MM.1S (cell line): ENCODE measurements around the gene UFC1.
A peak's percentile ranks its signal among the peaks of the same experiment; 100 is the strongest.

ENCODE experiments used
- DNase-seq: peaks from one replicate; pipeline ENCODE4 v3.0.0-alpha.2; 2015
- H2AFZ ChIP-seq: fragments of 300-600 bp; sonication (generic); 2 replicates; pipeline ENCODE4 v1.6.0; 2016; ENCODE audit warnings: antibody characterized with exemption, low read length
- H3F3A ChIP-seq: fragments of 300-600 bp; sonication (generic); 2 replicates; pipeline ENCODE4 v1.6.1; 2016; ENCODE audit warnings: mild to moderate bottlenecking, antibody characterized with exemption, low read length, moderate library complexity, mixed read lengths; ENCODE audit not compliant: insufficient read depth
- H3K27ac ChIP-seq: fragments of 300-600 bp; sonication (generic); 2 replicates; pipeline ENCODE4 v1.5.1; 2016; ENCODE audit warnings: mild to moderate bottlenecking, low read length
- H3K27me3 ChIP-seq: fragments of 300-600 bp; sonication (generic); replicated peaks from 2 replicates; pipeline ENCODE4 v1.6.0; 2016; ENCODE audit warnings: low read length; ENCODE audit not compliant: insufficient read depth
- H3K36me3 ChIP-seq: fragments of 300-600 bp; sonication (generic); replicated peaks from 2 replicates; pipeline ENCODE4 v1.6.1; 2016; ENCODE audit warnings: mild to moderate bottlenecking, low read length, mixed read lengths; ENCODE audit not compliant: insufficient read depth
- H3K4me1 ChIP-seq: fragments of 300-600 bp; sonication (generic); 2 replicates; pipeline ENCODE4 v1.6.1; 2016; ENCODE audit warnings: low read length, mixed read lengths
- H3K4me2 ChIP-seq: fragments of 300-600 bp; sonication (generic); 2 replicates; pipeline ENCODE4 v1.6.0; 2016; ENCODE audit warnings: low read depth, low read length
- H3K4me3 ChIP-seq: fragments of 300-600 bp; sonication (generic); 2 replicates; pipeline ENCODE4 v1.5.1; 2016; ENCODE audit warnings: low read length, mixed read lengths
- H3K79me2 ChIP-seq: fragments of 300-600 bp; sonication (generic); 2 replicates; pipeline ENCODE4 v1.6.1; 2016; ENCODE audit warnings: mixed run types, low read length, mixed read lengths
- H3K9ac ChIP-seq: fragments of 300-600 bp; sonication (generic); 2 replicates; pipeline ENCODE4 v1.6.1; 2016; ENCODE audit warnings: low read length, mixed read lengths
- H3K9me2 ChIP-seq: fragments of 300-600 bp; sonication (generic); replicated peaks from 2 replicates; pipeline ENCODE4 v1.6.1; 2016; ENCODE audit warnings: mild to moderate bottlenecking, low read length, mixed read lengths; ENCODE audit not compliant: insufficient read depth
- H3K9me3 ChIP-seq: fragments of 300-600 bp; sonication (generic); replicated peaks from 2 replicates; pipeline ENCODE4 v1.6.1; 2016; ENCODE audit warnings: mild to moderate bottlenecking, low read length, mixed read lengths; ENCODE audit not compliant: insufficient read depth
- H4K20me1 ChIP-seq: fragments of 300-600 bp; sonication (generic); 2 replicates; pipeline ENCODE4 v1.6.1; 2016; ENCODE audit warnings: mild to moderate bottlenecking, low read length, moderate library complexity, mixed read lengths; ENCODE audit not compliant: insufficient read depth
- EZH2 ChIP-seq: fragments of 300-600 bp; sonication (generic); optimal IDR thresholded peaks from 2 replicates; pipeline ENCODE3; 2017; ENCODE audit warnings: low read depth, mild to moderate bottlenecking, antibody characterized with exemption, low read length, mixed read lengths
- EZH2phosphoT487 ChIP-seq: fragments of 300-600 bp; sonication (generic); IDR thresholded peaks from 2 replicates; pipeline ENCODE4 v1.6.1; 2018; ENCODE audit warnings: antibody characterized with exemption, low read length
- TF ChIP-seq, protein P1 (sequence below): fragments of 300-600 bp; sonication (generic); IDR thresholded peaks from 2 replicates; pipeline ENCODE4 v1.5.1; 2016; ENCODE audit warnings: antibody characterized with exemption, low read length, mixed read lengths

The UFC1 gene

DNA sequence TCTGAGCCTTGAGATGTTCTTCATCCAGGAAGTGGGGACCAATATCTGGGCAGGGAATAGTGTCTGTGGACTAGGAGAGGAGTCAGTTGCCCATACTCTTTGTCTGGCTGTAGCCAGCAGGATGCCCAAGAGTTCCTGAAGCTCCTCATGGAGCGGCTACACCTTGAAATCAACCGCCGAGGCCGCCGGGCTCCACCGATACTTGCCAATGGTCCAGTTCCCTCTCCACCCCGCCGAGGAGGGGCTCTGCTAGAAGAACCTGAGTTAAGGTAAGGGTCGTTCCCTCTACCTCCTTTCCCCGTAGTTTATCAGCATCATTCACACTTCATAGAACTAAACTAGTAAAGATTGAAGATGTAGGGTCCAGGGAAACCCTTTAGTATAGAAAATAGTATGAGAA, 9.0 kb downstream of the UFC1 start:
- Histone ChIP-seq H3K4me1 (peaks cover 28% of the 10 kb centered on the region), H3K4me2 (no peak overlapping the region), H3K79me2 (peaks cover 27% of the 10 kb centered on the region), H3F3A (peaks cover 24% of the 10 kb centered on the region), H3K9ac (no peak overlapping the region), H3K27ac (no peak overlapping the region), H3K36me3 (no peaks in the 10 kb centered on the region), H3K27me3 (no peaks in the 10 kb centered on the region), H3K9me2 (no peaks in the 10 kb centered on the region), H4K20me1 (no peaks in the 10 kb centered on the region), H3K9me3 (no peaks in the 10 kb centered on the region), H2AFZ (no peak overlapping the region), H3K4me3 (no peak overlapping the region)
- DNase-seq = no peak
- no peak for TF ChIP-seq EZH2
- TF ChIP-seq EZH2phosphoT487 = no peak
- TF ChIP-seq, protein P1, sequence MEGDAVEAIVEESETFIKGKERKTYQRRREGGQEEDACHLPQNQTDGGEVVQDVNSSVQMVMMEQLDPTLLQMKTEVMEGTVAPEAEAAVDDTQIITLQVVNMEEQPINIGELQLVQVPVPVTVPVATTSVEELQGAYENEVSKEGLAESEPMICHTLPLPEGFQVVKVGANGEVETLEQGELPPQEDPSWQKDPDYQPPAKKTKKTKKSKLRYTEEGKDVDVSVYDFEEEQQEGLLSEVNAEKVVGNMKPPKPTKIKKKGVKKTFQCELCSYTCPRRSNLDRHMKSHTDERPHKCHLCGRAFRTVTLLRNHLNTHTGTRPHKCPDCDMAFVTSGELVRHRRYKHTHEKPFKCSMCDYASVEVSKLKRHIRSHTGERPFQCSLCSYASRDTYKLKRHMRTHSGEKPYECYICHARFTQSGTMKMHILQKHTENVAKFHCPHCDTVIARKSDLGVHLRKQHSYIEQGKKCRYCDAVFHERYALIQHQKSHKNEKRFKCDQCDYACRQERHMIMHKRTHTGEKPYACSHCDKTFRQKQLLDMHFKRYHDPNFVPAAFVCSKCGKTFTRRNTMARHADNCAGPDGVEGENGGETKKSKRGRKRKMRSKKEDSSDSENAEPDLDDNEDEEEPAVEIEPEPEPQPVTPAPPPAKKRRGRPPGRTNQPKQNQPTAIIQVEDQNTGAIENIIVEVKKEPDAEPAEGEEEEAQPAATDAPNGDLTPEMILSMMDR = no peak

DNA sequence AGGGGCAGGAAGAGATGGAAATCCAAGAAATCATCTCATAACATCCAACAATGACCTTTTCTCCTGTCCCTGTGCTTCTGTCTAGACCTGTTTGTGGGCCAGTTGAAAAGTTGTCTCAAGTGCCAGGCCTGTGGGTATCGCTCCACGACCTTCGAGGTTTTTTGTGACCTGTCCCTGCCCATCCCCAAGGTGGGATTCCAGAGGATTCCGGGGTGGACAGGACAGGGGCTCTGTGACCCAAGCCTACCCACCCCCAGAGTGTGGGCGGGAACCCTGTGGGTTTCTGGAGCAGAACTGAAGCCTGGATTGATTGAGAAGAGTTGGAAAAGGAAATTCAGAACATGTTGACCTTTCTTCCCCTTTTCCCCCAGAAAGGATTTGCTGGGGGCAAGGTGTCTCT, 10.0 kb downstream of the UFC1 start:
- TF ChIP-seq EZH2 (no peak), EZH2phosphoT487 (no peak)
- TF ChIP-seq, protein P1 = no peak
- no peak for DNase-seq
- H3K9me3 ChIP-seq = no peaks in the 10 kb centered on the region
- peaks cover 14% of the 10 kb centered on the region for H3F3A ChIP-seq
- H3K79me2 ChIP-seq = peaks cover 27% of the 10 kb centered on the region
- H3K9ac ChIP-seq = no peak overlapping the region
- no peak overlapping the region for H3K4me3 ChIP-seq
- no peaks in the 10 kb centered on the region for H4K20me1 ChIP-seq
- no peak overlapping the region for H2AFZ ChIP-seq
- H3K4me1 ChIP-seq = peaks cover 19% of the 10 kb centered on the region
- no peaks in the 10 kb centered on the region for H3K36me3 ChIP-seq
- H3K4me2 ChIP-seq = no peak overlapping the region
- H3K27ac ChIP-seq = no peak overlapping the region
- no peaks in the 10 kb centered on the region for H3K27me3 ChIP-seq
- no peaks in the 10 kb centered on the region for H3K9me2 ChIP-seq

DNA sequence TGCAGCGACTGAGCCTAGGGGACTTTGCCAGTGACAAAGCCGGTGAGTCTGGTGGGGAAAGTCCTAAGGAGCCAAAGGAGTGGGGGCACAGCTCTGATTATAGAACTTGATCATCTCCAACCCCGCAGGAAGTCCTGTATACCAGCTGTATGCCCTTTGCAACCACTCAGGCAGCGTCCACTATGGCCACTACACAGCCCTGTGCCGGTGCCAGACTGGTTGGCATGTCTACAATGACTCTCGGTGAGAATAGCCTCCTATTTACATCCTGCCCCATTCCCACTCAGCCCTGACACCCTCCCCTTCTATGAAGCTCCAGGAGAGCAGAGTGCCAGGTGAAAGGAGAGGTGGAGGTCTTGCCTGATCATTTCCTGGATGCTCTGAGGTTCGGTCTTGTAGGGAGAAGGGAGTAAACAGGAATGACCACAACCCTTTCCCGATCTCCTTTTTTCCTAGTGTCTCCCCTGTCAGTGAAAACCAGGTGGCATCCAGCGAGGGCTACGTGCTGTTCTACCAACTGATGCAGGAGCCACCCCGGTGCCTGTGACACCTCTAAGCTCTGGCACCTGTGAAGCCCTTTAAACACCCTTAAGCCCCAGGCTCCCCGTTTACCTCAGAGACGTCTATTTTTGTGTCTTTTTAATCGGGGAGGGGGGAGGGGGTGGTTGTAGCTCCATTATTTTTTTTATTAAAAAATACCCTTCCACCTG, 11.3 kb downstream of the UFC1 start:
- Histone ChIP-seq H3K79me2 (peaks cover 21% of the 10 kb centered on the region), H3K9ac (peak overlapping the region; percentile 67), H4K20me1 (no peaks in the 10 kb centered on the region), H2AFZ (no peak overlapping the region), H3K4me3 (peak overlapping the region; percentile 82), H3K36me3 (no peaks in the 10 kb centered on the region), H3K4me2 (peak overlapping the region; percentile 68), H3K9me3 (no peaks in the 10 kb centered on the region), H3K4me1 (peaks cover 14% of the 10 kb centered on the region), H3F3A (peaks cover 18% of the 10 kb centered on the region), H3K27ac (peak overlapping the region; percentile 72; the same call in 1 of the 2 replicates), H3K27me3 (no peaks in the 10 kb centered on the region), H3K9me2 (no peaks in the 10 kb centered on the region)
- TF ChIP-seq EZH2phosphoT487 (no peak), EZH2 (no peak)
- TF ChIP-seq, protein P1 = no peak
- DNase-seq = no peak
